A673 (cell line): ENCODE measurements around the gene EMID1.

Experiments
- EZH2 ChIP-seq: fragments of 200-600 bp; sonication (generic); IDR thresholded peaks from 2 replicates; pipeline ENCODE4 v1.6.1; 2017; ENCODE audit warnings: borderline replicate concordance, low read depth, mild to moderate bottlenecking, mixed read lengths, antibody characterized with exemption, low read length; ENCODE audit not compliant: poor library complexity, severe bottlenecking
- TF ChIP-seq, protein P1 (sequence below): fragments of 300-800, 200-600 bp; sonication (generic); conservative IDR thresholded peaks from 2 replicates; pipeline ENCODE4 v1.5.1; 2017; ENCODE audit warnings: low read depth, mild to moderate bottlenecking, antibody characterized with exemption, low read length, moderate library complexity, mixed read lengths

DNA sequence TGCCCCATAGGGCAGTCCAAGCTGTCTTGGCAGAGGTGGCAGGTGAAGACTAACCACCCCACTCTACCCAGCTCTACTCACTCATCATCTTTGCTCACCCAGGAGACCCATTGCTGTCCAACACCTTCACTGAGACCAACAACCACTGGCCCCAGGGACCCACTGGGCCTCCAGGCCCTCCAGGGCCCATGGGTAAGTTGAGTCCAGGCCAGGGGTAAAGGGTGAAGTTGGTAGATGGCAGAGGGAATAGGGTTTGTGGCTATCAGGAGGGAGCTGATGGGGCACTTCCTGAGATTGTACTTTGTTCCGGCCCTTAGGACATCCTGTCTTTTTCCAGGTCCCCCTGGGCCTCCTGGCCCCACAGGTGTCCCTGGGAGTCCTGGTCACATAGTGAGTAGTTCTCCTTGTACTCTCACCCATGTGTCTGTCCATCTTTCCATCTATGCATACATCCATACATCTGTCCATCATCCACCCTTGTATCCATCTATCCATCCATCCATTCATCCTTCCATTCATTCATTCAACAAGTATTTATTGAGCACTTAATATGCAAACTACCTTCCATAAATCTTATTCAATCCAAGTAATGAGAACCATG, 27.7 kb downstream of the EMID1 start:
- TF ChIP-seq, protein P1, sequence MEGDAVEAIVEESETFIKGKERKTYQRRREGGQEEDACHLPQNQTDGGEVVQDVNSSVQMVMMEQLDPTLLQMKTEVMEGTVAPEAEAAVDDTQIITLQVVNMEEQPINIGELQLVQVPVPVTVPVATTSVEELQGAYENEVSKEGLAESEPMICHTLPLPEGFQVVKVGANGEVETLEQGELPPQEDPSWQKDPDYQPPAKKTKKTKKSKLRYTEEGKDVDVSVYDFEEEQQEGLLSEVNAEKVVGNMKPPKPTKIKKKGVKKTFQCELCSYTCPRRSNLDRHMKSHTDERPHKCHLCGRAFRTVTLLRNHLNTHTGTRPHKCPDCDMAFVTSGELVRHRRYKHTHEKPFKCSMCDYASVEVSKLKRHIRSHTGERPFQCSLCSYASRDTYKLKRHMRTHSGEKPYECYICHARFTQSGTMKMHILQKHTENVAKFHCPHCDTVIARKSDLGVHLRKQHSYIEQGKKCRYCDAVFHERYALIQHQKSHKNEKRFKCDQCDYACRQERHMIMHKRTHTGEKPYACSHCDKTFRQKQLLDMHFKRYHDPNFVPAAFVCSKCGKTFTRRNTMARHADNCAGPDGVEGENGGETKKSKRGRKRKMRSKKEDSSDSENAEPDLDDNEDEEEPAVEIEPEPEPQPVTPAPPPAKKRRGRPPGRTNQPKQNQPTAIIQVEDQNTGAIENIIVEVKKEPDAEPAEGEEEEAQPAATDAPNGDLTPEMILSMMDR: no peak
- TF ChIP-seq EZH2: no peak
